Esophagus squamous epithelium (tissue), 4 donors: Measurements from ENCODE around the gene B9D1.

Experiments used
- CTCF ChIP-seq, 6 experiments: fragments of 450-650 bp in 4 of 6; fragments of 200-600 bp in 2 of 6; sonication (generic) in 2 of 6; IDR thresholded peaks; one replicate each; pipeline ENCODE4 v1.5.1; 2016 to 2019; ENCODE audit warnings: antibody characterized with exemption in 6 of 6, mild to moderate bottlenecking in 4 of 6, moderate library complexity in 4 of 6
- POLR2A ChIP-seq, 4 donors: fragments of 450-650 bp; IDR thresholded peaks; one replicate each; pipeline ENCODE4 v1.6.1; 2017; ENCODE audit warnings: antibody characterized with exemption in 4 of 4, mild to moderate bottlenecking in 4 of 4, moderate library complexity in 3 of 4

GRCh38 chr17:19361944-19362276 is 613 bp downstream of the B9D1 start:
- no peak for TF ChIP-seq CTCF (IDR thresholded peaks at IDR 0.05)
- no peak for TF ChIP-seq POLR2A (IDR thresholded peaks at IDR 0.05)
